HEK293 (cell line): ENCODE data around the gene DOCK4.

Experiments used
- CTCF ChIA-PET: fragments of 350-600 bp; formaldehyde crosslinking; extraction: SDS; loops from one replicate; lab custom pipeline; 2021; ENCODE audit warnings: antibody characterized with exemption; lab: Yijun Ruan, JAX
- POLR2A ChIA-PET: fragments of 300-600 bp; formaldehyde crosslinking; extraction: SDS; loops from one replicate; lab custom pipeline; 2020; ENCODE audit warnings: antibody characterized with exemption, inconsistent platforms; lab: Yijun Ruan, JAX
- H3K27ac ChIP-seq: fragments of 200-500 bp; sonication (Bioruptor generic); 2 replicates; pipeline ENCODE4 v1.5.1; 2014; ENCODE audit warnings: low read depth, low read length, control low read depth, inconsistent platforms; ENCODE audit errors: extremely low read depth
- H3K36me3 ChIP-seq, 2 experiments: fragments of 200-500 bp in 1 of 2; sonication (Bioruptor generic) in 1 of 2; 1 replicate in 1 of 2; 2 replicates in 1 of 2; pipeline ENCODE4 v1.5.1; 2014 to 2017; ENCODE audit warnings: inconsistent platforms in 2 of 2, low read length in 2 of 2; ENCODE audit not compliant: control insufficient read depth in 2 of 2, insufficient read depth in 1 of 2
- H3K4me1 ChIP-seq: fragments of 200-500 bp; sonication (Bioruptor generic); 2 replicates; pipeline ENCODE4 v1.5.1; 2014; ENCODE audit warnings: mild to moderate bottlenecking, low read length, inconsistent platforms; ENCODE audit not compliant: control insufficient read depth, insufficient read depth
- H3K4me3 ChIP-seq: 2 replicates; pipeline ENCODE4 v1.5.1; 2011; ENCODE audit warnings: low read depth, mild to moderate bottlenecking, control low read depth, low read length, moderate library complexity
- H3K9me3 ChIP-seq: fragments of 200-500 bp; sonication (Bioruptor generic); 2 replicates; pipeline ENCODE4 v1.5.1; 2014; ENCODE audit warnings: low read depth, low read length, inconsistent platforms; ENCODE audit not compliant: control insufficient read depth, insufficient read depth
- CTCF ChIP-seq: fragments of 450-650 bp; formaldehyde crosslinking; IDR thresholded peaks from 2 replicates; pipeline ENCODE4 v1.5.1; 2016; ENCODE audit warnings: missing biosample characterization, missing genetic modification characterization
- KLF9 ChIP-seq: fragments of 450-650 bp; formaldehyde crosslinking; IDR thresholded peaks from 2 replicates; pipeline ENCODE4 v1.5.1; 2016; ENCODE audit warnings: missing biosample characterization, missing genetic modification characterization, low read depth
- OVOL3 ChIP-seq: fragments of 450-650 bp; formaldehyde crosslinking; IDR thresholded peaks from 2 replicates; pipeline ENCODE4 v1.5.1; 2016; ENCODE audit warnings: missing biosample characterization, missing genetic modification characterization
- SETDB1 ChIP-seq: IDR thresholded peaks from one replicate; pipeline ENCODE4 v1.6.1; 2017; ENCODE audit warnings: mild to moderate bottlenecking, low read length, moderate library complexity, mixed read lengths; ENCODE audit not compliant: insufficient read length
- SP3 ChIP-seq: fragments of 450-650 bp; formaldehyde crosslinking; IDR thresholded peaks from 2 replicates; pipeline ENCODE4 v1.5.1; 2016; ENCODE audit warnings: missing biosample characterization, missing genetic modification characterization
- ZBTB7A ChIP-seq: fragments of 450-650 bp; formaldehyde crosslinking; IDR thresholded peaks from 2 replicates; pipeline ENCODE4 v1.5.1; 2016; ENCODE audit warnings: low read depth, missing biosample characterization, missing genetic modification characterization
- ZFP3 ChIP-seq: fragments of 450-650 bp; formaldehyde crosslinking; IDR thresholded peaks from 2 replicates; pipeline ENCODE4 v1.5.1; 2016; ENCODE audit warnings: low read depth, missing biosample characterization, missing genetic modification characterization
- ZIC2 ChIP-seq: fragments of 450-650 bp; formaldehyde crosslinking; IDR thresholded peaks from 2 replicates; pipeline ENCODE4 v1.5.1; 2016; ENCODE audit warnings: missing biosample characterization, missing genetic modification characterization
- ZNF366 ChIP-seq: fragments of 450-650 bp; formaldehyde crosslinking; conservative IDR thresholded peaks from 2 replicates; pipeline ENCODE4 v1.5.1; 2016; ENCODE audit warnings: missing biosample characterization, missing genetic modification characterization
- ZNF501 ChIP-seq: fragments of 450-650 bp; formaldehyde crosslinking; IDR thresholded peaks from 2 replicates; pipeline ENCODE4 v1.5.1; 2016; ENCODE audit warnings: missing biosample characterization, missing genetic modification characterization
- ZNF514 ChIP-seq: fragments of 450-650 bp; formaldehyde crosslinking; IDR thresholded peaks from 2 replicates; pipeline ENCODE4 v1.5.1; 2016; ENCODE audit warnings: missing biosample characterization, missing genetic modification characterization
- ZNF518A ChIP-seq: fragments of 450-650 bp; formaldehyde crosslinking; conservative IDR thresholded peaks from 2 replicates; pipeline ENCODE4 v1.5.1; 2016; ENCODE audit warnings: low read depth, missing biosample characterization, missing genetic modification characterization
- ZNF529 ChIP-seq: fragments of 450-650 bp; formaldehyde crosslinking; IDR thresholded peaks from 2 replicates; pipeline ENCODE4 v1.5.1; 2017; ENCODE audit warnings: missing genetic modification characterization, missing biosample characterization; ENCODE audit not compliant: insufficient replicate concordance
- ZNF785 ChIP-seq: fragments of 450-650 bp; formaldehyde crosslinking; IDR thresholded peaks from 2 replicates; pipeline ENCODE4 v1.5.1; 2016; ENCODE audit warnings: missing biosample characterization, missing genetic modification characterization
- ZSCAN30 ChIP-seq: fragments of 450-650 bp; IDR thresholded peaks from 2 replicates; pipeline ENCODE4 v1.5.1; 2018; ENCODE audit warnings: missing biosample characterization, mild to moderate bottlenecking, missing genetic modification characterization, moderate library complexity
- TF ChIP-seq, protein P1 (sequence below): fragments of 450-650 bp; formaldehyde crosslinking; IDR thresholded peaks from 2 replicates; pipeline ENCODE4 v1.5.1; 2016; ENCODE audit warnings: missing biosample characterization, missing genetic modification characterization
- TF ChIP-seq, protein P2 (sequence below): fragments of 450-650 bp; formaldehyde crosslinking; IDR thresholded peaks from 2 replicates; pipeline ENCODE4 v1.5.1; 2017; ENCODE audit warnings: missing biosample characterization, missing genetic modification characterization
- TF ChIP-seq, protein P3 (sequence below): fragments of 450-650 bp; formaldehyde crosslinking; IDR thresholded peaks from 2 replicates; pipeline ENCODE4 v1.5.1; 2016; ENCODE audit warnings: missing biosample characterization, missing genetic modification characterization, low read depth

Gene DOCK4

GRCh38 chr7:111833466-111833865 lies 372.7 kb downstream of the DOCK4 start:
- H3K4me3 ChIP-seq: no peak overlapping the region
- no peak overlapping the region for H3K27ac ChIP-seq
- no peaks in the 10 kb centered on the region for H3K36me3 ChIP-seq
- H3K4me1 ChIP-seq: no peaks in the 10 kb centered on the region
- ChIA-PET CTCF (interaction anchor here (0.5 to 1.7 kb wide), 2 partner anchors 15 to 21 kb away, joined by 3 to 8 read pairs; no protein-coding TSS in a partner anchor), POLR2A (no interaction called here)
- TF ChIP-seq ZNF518A (tag by site-specific recombination) (no peak), CTCF (no peak), ZSCAN30 (tag by site-specific recombination) (no peak), SP3 (no peak), SETDB1 (no peak), KLF9 (tag by site-specific recombination) (no peak), ZNF501 (tag by site-specific recombination) (no peak), OVOL3 (no peak), ZBTB7A (tag by site-specific recombination) (no peak), ZIC2 (tag by site-specific recombination) (no peak), ZNF514 (tag by site-specific recombination) (no peak)
- TF ChIP-seq, protein P1, sequence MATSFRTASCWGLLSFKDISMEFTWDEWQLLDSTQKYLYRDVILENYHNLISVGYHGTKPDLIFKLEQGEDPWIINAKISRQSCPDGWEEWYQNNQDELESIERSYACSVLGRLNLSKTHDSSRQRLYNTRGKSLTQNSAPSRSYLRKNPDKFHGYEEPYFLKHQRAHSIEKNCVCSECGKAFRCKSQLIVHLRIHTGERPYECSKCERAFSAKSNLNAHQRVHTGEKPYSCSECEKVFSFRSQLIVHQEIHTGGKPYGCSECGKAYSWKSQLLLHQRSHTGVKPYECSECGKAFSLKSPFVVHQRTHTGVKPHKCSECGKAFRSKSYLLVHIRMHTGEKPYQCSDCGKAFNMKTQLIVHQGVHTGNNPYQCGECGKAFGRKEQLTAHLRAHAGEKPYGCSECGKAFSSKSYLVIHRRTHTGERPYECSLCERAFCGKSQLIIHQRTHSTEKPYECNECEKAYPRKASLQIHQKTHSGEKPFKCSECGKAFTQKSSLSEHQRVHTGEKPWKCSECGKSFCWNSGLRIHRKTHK: no peak
- TF ChIP-seq, protein P2, sequence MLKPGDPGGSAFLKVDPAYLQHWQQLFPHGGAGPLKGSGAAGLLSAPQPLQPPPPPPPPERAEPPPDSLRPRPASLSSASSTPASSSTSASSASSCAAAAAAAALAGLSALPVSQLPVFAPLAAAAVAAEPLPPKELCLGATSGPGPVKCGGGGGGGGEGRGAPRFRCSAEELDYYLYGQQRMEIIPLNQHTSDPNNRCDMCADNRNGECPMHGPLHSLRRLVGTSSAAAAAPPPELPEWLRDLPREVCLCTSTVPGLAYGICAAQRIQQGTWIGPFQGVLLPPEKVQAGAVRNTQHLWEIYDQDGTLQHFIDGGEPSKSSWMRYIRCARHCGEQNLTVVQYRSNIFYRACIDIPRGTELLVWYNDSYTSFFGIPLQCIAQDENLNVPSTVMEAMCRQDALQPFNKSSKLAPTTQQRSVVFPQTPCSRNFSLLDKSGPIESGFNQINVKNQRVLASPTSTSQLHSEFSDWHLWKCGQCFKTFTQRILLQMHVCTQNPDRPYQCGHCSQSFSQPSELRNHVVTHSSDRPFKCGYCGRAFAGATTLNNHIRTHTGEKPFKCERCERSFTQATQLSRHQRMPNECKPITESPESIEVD (tag by site-specific recombination): no peak
- H3K9me3 ChIP-seq: no peaks in the 10 kb centered on the region; the same call in 1 of the 2 replicates

GRCh38 chr7:111832174-111832573 lies 374.0 kb downstream of the DOCK4 start:
- POLR2A ChIA-PET: no interaction called here
- H3K4me1 ChIP-seq: no peaks in the 10 kb centered on the region
- H3K27ac ChIP-seq: no peak overlapping the region
- H3K36me3 ChIP-seq: no peaks in the 10 kb centered on the region
- H3K4me3 ChIP-seq: no peak overlapping the region
- no peak for TF ChIP-seq ZNF529 (tag by site-specific recombination)
- TF ChIP-seq ZNF785 (tag by site-specific recombination): no peak
- TF ChIP-seq ZNF366 (tag by site-specific recombination): no peak
- TF ChIP-seq ZFP3 (tag by site-specific recombination): no peak
- TF ChIP-seq, protein P3, sequence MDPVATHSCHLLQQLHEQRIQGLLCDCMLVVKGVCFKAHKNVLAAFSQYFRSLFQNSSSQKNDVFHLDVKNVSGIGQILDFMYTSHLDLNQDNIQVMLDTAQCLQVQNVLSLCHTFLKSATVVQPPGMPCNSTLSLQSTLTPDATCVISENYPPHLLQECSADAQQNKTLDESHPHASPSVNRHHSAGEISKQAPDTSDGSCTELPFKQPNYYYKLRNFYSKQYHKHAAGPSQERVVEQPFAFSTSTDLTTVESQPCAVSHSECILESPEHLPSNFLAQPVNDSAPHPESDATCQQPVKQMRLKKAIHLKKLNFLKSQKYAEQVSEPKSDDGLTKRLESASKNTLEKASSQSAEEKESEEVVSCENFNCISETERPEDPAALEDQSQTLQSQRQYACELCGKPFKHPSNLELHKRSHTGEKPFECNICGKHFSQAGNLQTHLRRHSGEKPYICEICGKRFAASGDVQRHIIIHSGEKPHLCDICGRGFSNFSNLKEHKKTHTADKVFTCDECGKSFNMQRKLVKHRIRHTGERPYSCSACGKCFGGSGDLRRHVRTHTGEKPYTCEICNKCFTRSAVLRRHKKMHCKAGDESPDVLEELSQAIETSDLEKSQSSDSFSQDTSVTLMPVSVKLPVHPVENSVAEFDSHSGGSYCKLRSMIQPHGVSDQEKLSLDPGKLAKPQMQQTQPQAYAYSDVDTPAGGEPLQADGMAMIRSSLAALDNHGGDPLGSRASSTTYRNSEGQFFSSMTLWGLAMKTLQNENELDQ (tag by site-specific recombination): no peak
- TF ChIP-seq, all 188 proteins: peak for 0
- no peaks in the 10 kb centered on the region; the same call in 1 of the 2 replicates for H3K9me3 ChIP-seq
- CTCF ChIA-PET: no interaction called here
